ENCODE measurements around the gene DOCK1.

GRCh38 chr10:127000598-127000997, 95.4 kb downstream of the DOCK1 start:
- TF ChIP-seq CTCF (conservative IDR thresholded peaks at IDR 0.05 in 1 of 2, IDR thresholded peaks at IDR 0.05 in 1 of 2; ENCODE audit: low read depth in 1 of 2, low read length in 2 of 2) = no peak
- no peak for TF ChIP-seq EZH2 (IDR thresholded peaks at IDR 0.05; ENCODE audit: low read length, missing control alignments)

All from fibroblast of lung (primary cell).